SHP77 treated with DMSO at 0.1 percent for 48 hours (cell line): ENCODE data around the gene IQGAP2.
"Not testable (repeated sequence)": the region's sequence is repeated elsewhere in the genome, so short reads cannot be mapped to it uniquely, and the experiment has no call there.

ENCODE experiments used
- DNase-seq: peaks from one replicate; lab custom pipeline; 2025; lab: John Stamatoyannopoulos, UW

Gene IQGAP2

GRCh38 chr5:76412511-76412910 is 9.4 kb downstream of the IQGAP2 start:
- no peak for DNase-seq

DNA sequence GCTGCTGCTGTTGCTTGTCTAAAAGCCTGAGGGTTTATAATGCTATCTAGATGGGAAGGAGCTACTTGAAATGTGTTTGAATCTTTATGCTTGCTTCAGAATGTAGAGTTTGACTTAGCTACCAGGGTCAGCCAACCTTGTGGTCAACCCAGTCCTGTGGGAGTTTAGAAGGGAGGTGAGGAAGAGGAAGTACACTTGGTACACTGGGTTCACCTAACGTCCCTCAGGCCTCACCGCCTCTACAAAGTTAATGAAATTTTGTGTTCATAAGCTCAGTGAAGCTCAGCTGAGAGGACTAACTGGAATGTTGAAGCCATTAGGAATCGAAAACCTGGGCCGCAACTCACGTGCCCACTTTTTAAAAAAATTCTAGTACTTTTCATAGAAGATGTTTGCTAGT is 10.7 kb downstream of the IQGAP2 start:
- no peak for DNase-seq

DNA sequence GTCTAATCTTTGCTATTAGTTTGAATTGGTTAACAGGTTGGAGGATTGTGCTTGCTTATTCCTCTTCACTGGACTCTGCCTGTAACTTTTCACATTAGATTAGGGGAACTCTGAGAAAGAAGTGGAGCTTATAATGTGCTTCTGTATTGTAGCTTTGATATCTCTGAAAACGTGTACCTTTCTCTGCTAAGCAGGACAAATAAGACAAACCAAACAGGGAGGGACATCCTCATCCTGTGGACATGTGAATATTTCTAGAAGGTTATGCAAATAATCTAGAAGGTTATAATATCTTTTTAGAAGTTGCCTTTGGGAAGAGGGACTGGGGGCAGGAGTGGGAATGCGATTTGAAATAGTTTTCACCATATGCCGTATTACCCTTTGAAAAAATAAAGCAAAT is 11.7 kb downstream of the IQGAP2 start:
- no peak for DNase-seq

- DNase-seq: no peak
These were observed 12.8 kb downstream of the IQGAP2 start for GRCh38 chr5:76415855-76416254.

DNA sequence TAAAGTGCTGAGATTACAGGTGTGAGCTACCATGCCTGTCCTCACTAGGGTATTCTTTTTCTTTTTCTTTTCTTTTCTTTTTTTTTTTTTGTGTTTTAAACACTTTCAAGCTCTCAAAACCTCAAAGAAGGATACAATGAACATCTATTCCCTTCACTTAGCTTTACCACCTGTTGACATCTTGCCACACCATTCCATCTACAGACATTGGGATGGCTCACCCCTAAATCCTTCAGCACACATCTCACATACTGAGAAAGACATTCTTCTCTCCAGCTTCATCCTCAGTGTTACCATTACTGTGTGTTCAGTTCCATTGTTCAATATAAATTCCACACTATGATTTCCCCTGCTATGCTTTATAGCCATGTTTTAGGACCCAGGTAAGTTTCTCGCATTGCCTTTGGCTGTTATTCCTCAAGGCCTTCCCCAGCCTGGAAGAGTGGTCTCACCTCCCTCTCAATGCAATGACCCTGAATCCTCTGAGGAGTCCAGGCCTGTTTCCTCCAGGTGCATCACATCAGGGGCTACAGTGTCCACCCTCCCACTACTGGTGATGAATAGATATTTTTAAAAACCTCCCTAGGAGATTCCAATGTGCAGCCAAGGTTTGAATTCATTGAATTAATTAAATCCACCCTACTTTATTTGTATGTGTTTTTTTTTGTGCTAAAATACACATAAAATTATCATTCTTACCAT is 16.7 kb downstream of the IQGAP2 start:
- no peak for DNase-seq

GRCh38 chr5:76422227-76422626 is 19.1 kb downstream of the IQGAP2 start:
- no peak for DNase-seq

- no peak for DNase-seq
These were observed 19.7 kb downstream of the IQGAP2 start for GRCh38 chr5:76422742-76423141.

GRCh38 chr5:76425146-76425545 is 22.1 kb downstream of the IQGAP2 start:
- no peak for DNase-seq

DNA sequence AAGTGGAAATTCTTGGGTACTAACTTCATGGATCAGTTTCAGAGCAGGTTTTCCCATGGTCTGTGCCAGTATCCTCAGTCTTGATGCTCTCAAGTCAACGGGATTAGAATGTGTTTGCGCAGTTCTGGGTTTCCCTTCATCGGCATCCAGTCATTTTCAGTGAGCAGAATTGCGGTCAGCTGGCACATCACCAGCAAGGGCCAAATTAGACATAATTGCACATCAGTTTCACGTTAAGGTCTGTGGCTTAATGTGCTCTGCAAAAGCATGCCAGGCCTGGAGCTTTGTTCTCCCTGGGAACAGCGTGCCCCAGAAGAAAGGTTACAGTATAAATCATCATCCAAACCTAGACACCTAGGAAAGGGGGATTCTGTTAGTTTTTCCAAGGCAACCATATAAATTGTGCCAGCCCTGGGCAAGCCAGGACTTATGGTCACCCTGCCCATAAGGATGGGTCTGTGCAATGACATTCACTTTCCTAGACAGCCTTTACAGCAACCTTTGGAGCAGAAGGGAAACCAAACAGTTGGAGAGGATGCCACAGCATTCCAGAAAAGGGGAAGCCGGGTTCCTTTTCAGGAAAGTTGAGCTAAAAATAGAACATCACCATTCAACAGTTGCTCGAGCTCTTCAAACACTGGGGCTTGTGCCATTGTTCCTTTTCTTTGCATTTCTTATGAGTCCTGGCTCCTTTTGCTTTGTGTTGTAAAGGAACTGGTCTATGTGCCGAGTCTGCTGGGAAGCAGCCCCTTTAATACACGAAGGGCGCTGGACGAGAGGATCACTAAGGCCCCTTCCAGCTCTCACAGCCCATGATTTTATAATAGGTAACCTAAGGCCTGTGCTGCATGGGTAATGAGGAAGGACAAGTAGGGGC is 23.1 kb downstream of the IQGAP2 start:
- no peak for DNase-seq

- DNase-seq: no peak
These were observed 24.4 kb downstream of the IQGAP2 start for GRCh38 chr5:76427206-76428140.

DNA sequence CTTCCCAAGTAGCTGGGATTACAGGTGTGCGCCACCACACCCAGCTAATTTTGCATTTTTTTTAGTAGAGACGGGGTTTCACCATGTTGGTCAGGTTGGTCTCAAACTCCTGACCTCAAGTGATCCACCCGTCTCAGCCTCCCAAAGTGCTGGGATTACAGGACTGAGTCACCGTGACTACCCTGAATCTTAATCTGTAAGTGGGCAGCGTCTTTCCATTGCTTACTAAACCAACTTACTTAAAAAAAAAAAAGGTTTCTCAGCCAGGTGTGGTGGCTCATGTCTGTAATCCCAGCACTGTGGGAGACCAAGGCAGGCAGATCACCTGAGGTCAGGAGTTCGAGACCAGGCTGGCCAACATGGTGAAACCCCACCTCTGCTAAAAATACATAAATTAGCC is 25.5 kb downstream of the IQGAP2 start:
- DNase-seq: not testable (repeated sequence)

DNA sequence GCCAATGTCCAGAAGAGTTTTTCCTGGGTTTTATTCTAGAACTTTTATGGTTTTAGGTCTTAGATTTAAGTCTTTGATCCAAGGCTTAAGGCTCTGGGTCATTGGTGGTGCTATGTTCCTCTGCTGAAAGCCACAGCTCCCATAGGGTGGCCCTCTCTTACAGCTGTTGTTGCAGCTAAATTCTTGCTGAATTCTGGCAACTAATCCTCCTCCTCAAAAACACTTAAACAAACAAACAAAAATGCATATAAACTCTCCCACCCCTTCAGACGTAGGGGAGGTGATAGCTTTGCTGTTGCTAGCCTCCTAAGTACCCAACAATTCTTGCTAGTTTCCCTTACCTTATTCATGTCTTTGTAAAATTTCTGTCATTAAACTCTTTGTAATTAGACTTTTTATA is 30.2 kb downstream of the IQGAP2 start:
- DNase-seq: no peak

GRCh38 chr5:76437507-76437906 is 34.4 kb downstream of the IQGAP2 start:
- not testable (repeated sequence) for DNase-seq

DNA sequence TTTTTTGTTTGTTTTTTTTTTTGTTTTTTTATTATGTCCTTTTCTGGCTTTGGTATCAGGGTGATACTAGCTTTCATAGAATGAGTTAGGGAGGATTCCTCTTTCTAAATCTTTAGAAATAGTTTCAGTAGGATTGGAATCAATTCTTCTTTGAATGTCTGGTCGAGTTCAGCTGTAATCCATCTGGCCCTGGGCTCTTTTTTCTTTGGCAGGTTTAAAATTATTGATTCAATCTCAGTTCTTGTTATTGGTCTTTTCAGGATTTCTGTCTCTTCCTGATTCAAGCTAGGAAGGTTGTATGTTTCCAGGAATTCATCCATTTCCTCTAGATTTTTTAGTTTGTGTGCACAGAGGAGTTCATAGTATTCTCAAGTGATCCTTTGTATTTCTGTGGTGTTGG is 34.9 kb downstream of the IQGAP2 start:
- DNase-seq: no peak

DNA sequence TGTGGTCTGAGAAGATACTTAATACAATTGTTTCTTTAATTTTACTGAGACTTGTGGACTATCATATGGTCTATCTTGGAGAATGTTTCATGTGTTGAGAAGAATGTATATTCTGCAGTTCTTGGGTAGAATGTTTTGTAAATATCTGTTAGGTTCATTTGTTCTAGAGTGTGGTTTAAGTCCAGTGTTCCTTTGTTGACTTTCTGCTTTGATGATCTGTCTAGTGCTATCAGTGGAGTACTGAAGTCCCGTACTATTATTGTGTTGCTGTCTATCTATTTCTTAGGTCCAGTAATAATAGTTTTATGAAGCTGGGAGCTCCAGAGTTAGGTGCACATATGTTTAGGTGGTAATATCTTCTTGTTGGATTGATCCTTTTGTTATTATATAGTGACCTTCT is 36.1 kb downstream of the IQGAP2 start:
- no peak for DNase-seq

DNA sequence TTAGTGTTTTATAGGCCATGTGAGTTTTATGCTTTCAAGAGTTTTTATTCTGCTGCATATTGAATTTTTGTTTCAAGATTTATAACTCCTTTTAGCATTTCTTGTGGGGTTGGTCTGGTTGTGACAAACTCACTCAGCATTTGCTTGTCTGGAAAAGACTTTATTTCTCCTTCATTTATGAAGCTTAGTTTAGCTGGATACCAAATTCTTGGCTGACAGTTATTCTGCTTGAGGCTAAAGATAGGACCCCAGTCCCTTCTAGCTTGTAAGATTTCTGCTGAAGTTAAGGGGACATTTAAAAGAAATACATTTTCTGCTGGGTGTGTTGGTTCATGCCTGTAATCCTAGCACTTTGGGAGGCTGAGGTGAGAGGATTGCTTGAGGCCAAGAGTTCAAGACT is 36.8 kb downstream of the IQGAP2 start:
- DNase-seq: no peak

DNA sequence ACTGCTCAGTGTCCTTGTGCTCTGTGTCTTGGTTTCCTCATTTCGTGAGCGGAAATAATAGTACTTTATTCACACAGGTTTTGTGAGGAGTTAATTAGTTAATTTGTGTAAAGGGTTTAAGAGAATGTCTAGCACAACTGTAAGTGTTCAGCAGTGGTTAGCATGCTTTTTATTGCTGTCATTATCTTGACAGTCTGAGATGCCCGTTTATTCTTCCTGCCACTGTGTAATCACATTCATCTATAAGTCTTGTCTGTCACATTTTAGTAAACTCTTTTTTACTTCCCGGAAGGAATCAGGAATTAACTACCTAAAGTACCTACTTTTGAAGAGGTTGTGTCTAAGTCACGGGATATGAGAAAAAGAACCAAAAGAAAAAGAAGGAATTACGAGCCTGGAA is 38.0 kb downstream of the IQGAP2 start:
- no peak for DNase-seq

- DNase-seq: no peak
These were observed 39.0 kb downstream of the IQGAP2 start for GRCh38 chr5:76441890-76442673.

- DNase-seq: no peak
These were observed 40.1 kb downstream of the IQGAP2 start for GRCh38 chr5:76443066-76443800.

- no peak for DNase-seq
These were observed 42.0 kb downstream of the IQGAP2 start for GRCh38 chr5:76445063-76445462.

- no peak for DNase-seq
These were observed 42.7 kb downstream of the IQGAP2 start for GRCh38 chr5:76445830-76446229.
